ENCODE data around the gene DLG2. TPM values are rescaled to one million over a fixed set of nuclear protein-coding genes. Genes with fewer than 3 reads are reported as not detected.
"Not testable (repeated sequence)": the region's sequence is repeated elsewhere in the genome, so short reads cannot be mapped to it uniquely, and the experiment has no call there.

Gene DLG2
- total RNA-seq, 1 donor from 2014 or later = 0.51 TPM

GRCh38 chr11:85459304-85459703 lies 167.8 kb downstream of the DLG2 start:
- no peak for DNase-seq (ENCODE audit: low read depth in 2 of 2)

GRCh38 chr11:85444479-85444878 lies 182.7 kb downstream of the DLG2 start:
- no peak for DNase-seq (ENCODE audit: low read depth in 2 of 2)

DNA sequence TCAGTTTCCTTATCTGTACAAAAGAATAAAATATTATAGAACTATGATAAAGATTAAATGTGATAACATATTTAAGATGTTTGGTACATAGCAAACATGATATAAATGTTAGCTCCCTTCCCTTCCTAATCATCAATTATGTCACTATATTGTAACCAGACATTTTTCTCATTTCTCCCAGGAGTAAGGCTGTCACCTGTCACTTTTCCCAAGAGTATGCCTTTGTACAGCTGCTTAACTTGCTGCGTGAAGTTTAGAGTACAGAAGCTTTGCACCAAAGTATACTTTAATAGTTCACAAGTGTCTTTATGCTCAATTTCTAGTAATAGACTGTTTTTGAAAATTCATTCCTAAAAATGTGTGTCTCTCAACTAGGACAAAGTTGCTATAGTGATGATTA lies 186.9 kb downstream of the DLG2 start:
- no peak for DNase-seq (ENCODE audit: low read depth in 2 of 2)

GRCh38 chr11:85438328-85438727 lies 188.8 kb downstream of the DLG2 start:
- DNase-seq (ENCODE audit: low read depth in 2 of 2) = no peak

DNA sequence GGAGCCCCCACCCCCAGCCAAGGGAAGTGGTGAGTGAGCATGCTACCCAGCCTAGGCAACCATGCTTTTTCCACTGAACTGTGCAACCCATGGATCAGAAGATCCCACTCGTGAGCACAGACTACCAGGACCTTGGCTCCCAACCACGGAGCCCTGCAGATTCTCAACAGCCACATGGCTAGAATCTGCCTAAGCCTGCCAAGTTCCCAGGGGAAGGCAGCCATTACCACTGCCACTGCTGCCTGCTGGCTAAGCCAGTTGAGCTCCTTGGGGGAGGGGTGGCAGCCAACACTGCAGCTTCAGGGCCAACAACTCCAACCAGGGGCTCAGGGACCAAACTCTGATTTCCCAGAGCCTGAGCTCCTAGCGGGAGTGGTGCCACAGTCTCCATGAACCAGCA lies 195.8 kb downstream of the DLG2 start:
- DNase-seq (ENCODE audit: low read depth in 2 of 2) = no peak

GRCh38 chr11:85423794-85424193 lies 203.3 kb downstream of the DLG2 start:
- DNase-seq (ENCODE audit: low read depth in 2 of 2) = no peak

- no peak for DNase-seq (ENCODE audit: low read depth in 2 of 2)
These were observed 203.8 kb downstream of the DLG2 start for GRCh38 chr11:85423316-85423715.

DNA sequence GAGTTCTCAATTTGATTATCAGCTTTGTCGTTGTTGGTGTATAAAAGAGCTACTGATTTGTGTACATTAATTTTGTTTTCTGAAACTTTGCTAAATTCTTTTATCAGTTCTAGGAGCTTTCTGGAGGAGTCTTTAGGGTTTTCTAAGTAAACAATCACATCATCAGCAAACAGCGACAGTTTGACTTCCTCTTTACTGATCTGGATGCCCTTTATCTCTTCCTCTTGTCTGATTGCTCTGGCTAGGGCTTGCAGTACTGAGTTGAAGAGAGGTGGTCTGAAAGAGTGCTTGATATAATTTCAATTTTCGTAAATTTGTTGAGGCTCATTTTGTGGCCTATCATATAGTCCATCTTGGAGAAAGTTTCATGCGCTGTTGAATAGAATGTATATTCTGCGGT lies 213.0 kb downstream of the DLG2 start:
- DNase-seq (ENCODE audit: low read depth in 2 of 2) = no peak

GRCh38 chr11:85407648-85408047 lies 219.5 kb downstream of the DLG2 start:
- DNase-seq (ENCODE audit: low read depth in 2 of 2) = no peak

DNA sequence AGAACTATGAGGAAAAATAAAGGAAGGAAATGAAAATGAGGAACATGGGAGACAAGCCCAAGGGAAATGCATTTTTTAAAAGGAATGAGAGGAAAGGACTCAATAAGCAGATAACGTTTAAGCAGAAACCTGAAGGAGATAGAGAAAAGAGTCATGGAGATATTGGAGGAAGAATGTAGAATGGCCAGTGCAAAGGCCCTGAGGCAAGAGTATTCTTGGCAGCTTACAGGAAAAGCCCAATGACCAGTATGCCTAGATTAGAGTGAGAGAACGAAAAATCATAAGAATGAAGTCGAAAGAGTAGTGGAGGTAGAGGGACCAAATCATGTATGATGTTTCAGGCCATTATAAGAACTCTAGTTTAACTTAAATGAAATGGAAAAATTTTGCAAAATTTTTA lies 220.3 kb downstream of the DLG2 start:
- DNase-seq (ENCODE audit: low read depth in 2 of 2) = no peak

DNA sequence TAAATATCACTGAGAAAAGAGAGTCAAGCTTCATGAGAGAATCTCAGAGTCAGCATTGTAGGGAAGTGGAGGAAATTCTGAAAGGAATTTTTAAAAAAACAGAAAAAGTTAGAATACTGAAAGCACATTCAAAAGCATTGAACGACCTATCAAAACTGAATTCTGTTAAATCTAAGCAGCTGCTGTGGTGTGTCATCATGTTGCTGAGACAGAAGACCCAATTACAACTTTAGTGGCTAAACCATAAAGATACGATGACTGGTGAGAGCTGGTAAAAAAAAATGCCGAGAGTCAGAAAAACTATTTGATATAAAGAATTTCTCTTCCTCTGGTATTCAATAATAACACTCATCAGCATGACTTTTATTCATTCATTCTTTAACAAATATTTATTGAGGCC lies 220.8 kb downstream of the DLG2 start:
- DNase-seq (ENCODE audit: low read depth in 2 of 2) = no peak

- not testable (repeated sequence) for DNase-seq (ENCODE audit: low read depth in 2 of 2)
These were observed 231.6 kb downstream of the DLG2 start for GRCh38 chr11:85395515-85396055.

DNA sequence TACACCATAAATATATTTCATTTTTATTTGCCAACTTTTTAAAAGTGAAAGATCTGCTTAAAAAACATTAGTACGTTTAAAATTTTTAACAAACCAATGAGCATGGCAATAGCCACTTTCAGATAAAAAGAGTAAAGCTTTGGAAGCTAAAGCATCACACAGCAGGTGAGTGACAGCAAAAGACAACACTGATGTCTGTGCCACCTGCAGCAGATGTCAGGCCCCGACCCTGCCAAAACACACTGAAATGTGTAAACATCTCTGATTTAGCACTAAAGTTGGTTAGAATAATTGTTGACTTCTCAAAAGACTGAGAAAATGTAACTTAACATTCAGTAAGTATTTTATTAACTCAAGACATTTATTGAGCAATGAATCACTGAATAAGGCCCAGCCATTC lies 232.9 kb downstream of the DLG2 start:
- no peak for DNase-seq (ENCODE audit: low read depth in 2 of 2)

DNA sequence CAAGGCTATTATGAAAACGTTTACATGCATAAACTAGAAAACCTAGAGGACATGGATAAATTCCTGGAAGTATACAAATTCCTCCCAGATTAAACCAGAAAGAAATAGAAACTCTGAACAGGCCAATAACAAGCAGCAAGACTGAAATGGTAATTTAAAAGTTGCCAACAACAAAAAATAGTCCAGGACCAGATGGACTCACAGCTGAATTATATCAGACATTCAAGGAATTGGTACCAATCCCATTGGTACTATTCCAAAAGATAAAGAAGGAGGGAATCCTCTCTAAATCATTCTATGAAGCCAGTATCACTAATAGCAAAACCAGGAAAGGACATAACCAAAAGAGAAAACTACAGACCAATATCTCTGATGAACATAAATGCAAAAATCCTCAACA lies 236.0 kb downstream of the DLG2 start:
- no peak for DNase-seq (ENCODE audit: low read depth in 2 of 2)

DNA sequence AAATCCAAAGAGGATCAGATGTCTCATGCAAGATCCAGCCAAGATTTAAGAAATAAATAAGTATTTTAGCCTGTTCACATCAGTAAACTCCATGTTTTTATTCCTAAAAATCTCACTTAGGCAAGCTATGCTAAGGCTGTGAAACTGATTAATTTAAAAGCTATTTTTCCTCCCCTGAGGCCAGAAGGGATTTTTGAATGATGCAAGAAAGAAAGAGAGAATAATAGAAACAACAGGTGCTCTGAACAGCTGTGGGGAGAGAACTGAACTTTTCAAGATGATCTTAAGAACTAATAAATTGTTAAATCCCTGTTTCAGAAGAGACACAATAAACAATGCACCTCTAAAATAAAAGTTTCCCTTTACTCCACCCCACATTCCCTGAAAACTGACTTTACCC lies 241.6 kb downstream of the DLG2 start:
- DNase-seq (ENCODE audit: low read depth in 2 of 2) = no peak

- DNase-seq (ENCODE audit: low read depth in 2 of 2) = no peak
These were observed 242.0 kb downstream of the DLG2 start for GRCh38 chr11:85385111-85385510.

DNA sequence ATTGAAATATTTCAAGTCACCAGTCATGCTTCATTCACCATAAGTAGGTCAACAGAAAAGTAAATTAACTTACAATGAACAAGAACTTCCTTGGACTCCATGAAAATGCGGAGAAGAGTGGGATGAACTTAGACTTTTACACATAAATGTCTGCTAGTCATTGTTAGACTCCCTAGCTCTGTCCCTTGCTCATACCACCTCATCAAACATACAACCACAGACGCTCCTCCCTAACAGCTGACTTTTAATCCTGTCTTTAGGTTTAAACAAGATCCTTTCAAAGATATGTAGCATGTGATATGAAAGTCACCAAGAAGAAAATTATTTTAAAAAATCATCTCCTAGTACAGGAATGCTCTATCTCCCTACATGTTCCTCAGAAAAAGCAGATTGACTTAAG lies 248.1 kb downstream of the DLG2 start:
- no peak for DNase-seq (ENCODE audit: low read depth in 2 of 2)

GRCh38 chr11:85377901-85378300 lies 249.2 kb downstream of the DLG2 start:
- no peak for DNase-seq (ENCODE audit: low read depth in 2 of 2)

DNA sequence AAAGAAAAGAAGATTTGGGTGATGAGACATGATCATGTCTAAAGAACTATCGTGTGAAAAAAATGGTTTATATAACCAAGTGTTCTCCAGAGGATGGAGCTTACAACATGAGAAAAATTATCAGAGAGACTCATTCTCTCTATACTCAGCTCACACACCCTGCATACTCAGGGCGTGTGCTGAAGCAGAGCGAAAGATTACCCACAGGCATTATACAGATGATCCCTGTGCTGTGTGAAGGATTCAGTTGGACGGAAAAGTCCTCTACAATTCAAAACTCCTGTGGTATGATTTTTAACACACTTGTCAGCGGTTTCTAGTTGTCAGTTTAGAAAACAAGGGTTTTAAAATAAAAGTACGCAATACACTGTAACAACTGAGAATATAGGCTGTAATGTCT lies 267.3 kb downstream of the DLG2 start:
- DNase-seq (ENCODE audit: low read depth in 2 of 2) = no peak

GRCh38 chr11:85355921-85356320 lies 271.2 kb downstream of the DLG2 start:
- no peak for DNase-seq (ENCODE audit: low read depth in 2 of 2)

GRCh38 chr11:85349539-85349938 lies 277.6 kb downstream of the DLG2 start:
- DNase-seq (ENCODE audit: low read depth in 2 of 2) = not testable (repeated sequence)

GRCh38 chr11:85348945-85349344 lies 278.2 kb downstream of the DLG2 start:
- no peak for DNase-seq (ENCODE audit: low read depth in 2 of 2)

DNA sequence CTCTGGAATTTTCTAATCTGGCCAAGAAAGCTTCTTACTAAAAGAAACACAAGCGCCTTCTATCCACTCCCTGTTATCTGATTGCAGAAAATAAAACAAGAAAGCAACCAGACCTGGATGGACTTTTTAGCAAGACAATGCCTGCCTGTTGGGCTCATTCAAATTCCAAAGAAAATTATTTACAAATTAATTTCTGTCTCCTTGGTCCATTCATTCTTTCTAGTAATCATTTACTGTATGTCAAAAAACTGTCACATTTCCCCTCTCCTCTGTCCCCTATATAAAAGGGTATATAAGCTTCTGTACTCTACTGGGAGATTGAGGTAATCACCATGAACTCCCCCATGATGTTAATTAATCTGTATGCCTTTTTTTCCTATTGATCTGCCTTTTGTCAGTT lies 279.9 kb downstream of the DLG2 start:
- DNase-seq (ENCODE audit: low read depth in 2 of 2) = no peak

GRCh38 chr11:85346484-85346883 lies 280.7 kb downstream of the DLG2 start:
- DNase-seq (ENCODE audit: low read depth in 2 of 2) = no peak

Measured in dermis microvascular lymphatic vessel endothelial cell (primary cell).